NCI-H446 treated with DMSO at 0.1 percent for 48 hours (cell line): ENCODE results near the gene NLRP6.
"Not testable (repeated sequence)": the region's sequence is repeated elsewhere in the genome, so short reads cannot be mapped to it uniquely, and the experiment has no call there.

Experiments
- DNase-seq: peaks from one replicate; lab custom pipeline; 2025; lab: John Stamatoyannopoulos, UW

Gene NLRP6

DNA sequence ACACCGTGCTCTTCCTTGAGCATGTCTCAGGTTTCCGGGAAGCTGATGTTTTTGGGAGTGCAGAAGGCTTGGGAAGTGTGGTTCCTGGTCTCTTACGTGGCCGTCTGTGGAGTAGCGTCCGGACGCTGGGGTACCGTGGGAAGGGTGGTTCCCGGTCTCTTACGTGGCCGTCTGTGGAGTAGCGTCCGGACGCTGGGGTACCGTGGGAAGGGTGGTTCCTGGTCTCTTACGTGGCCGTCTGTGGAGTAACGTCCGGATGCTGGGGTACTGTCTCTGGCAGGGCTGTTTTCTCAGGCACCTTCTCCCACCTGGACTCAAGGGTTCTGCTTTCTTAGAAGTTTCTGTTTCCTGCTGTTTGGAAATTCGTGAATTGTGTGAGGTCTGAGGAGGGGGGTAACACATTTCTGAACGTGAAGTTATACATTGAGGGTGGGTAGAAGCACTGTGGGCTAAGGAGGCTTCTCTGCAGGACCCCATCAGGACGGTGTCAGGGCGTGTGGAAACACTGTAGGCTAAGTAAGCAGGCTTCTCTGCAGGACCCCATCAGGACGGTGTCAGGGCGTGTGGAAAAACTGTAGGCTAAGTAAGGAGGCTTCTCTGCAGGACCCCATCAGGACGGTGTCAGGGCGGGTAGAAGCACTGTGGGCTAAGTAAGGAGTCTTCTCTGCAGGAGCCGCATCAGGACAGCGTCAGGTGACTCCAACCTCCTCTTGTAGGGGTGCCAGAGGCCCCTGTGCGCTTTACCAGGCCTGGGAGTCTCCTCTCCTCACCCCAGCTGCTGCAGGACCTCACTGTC lies 47.8 kb downstream of the NLRP6 start:
- no peak for DNase-seq

DNA sequence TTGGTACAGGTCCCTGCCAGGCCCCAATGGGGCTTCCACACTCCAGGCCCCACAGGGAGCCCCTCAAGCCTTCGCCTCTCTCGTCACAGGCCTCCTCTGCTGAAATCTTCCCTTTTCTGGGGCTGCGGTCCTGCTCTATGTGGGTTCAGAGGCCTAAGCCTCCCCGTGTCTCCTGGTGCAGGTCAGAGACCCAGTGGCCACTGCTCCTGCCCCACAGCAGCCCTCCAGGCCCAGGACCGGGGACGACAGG lies 48.3 kb downstream of the NLRP6 start:
- no peak for DNase-seq

DNA sequence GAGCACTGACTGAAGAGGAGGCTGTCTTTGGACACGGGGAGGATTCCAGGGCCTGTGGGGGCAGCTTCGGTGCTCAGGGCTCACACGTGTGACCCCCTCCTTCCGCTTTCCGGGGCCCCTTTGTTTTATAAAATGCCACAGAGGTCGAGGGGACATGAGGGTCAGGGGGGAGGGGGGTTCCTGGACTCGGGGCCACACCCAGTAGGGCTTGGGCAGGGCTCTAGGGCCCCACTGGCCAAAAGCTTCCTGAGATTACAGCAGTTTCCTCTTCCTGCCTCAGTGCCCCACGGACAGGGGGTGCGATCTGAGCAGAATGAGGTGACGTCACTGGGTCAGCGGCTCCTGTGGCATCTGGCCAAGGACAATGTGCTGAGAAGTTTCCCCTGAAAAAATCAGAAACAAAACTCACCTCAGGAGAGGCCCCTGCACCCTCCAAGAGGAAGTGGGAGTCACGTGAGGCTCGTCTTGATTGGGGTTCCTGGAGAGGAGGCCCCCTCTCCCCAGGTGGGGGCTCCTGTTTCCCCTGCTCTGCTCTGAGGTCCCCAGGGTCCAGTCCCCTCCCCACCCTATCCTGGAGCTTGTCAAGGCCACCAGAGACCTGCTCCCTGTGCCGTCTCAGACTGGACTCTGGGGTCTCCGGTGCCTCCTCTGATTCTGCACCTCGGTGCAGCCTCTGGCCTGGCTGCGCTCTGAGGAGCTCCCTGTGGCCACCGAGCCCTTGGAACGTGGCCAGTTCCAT lies 48.8 kb downstream of the NLRP6 start:
- DNase-seq, result no peak

DNA sequence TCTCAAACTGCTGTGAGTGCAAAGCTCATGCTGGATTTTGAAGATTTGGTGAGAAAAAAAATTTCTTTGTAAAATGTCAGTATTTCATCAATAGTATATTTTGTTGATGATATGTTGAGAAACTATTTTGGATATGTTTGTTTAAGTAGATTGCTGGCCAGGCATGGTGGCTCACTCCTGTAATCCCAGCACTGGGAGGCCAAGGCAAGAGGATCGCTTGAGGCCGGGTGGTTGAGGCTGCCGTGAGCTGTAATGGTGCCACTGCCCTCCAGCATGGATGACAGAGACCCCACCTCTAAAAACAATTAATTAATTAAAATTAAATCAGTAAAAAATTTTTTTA lies 49.3 kb downstream of the NLRP6 start:
- DNase-seq, result no peak

DNA sequence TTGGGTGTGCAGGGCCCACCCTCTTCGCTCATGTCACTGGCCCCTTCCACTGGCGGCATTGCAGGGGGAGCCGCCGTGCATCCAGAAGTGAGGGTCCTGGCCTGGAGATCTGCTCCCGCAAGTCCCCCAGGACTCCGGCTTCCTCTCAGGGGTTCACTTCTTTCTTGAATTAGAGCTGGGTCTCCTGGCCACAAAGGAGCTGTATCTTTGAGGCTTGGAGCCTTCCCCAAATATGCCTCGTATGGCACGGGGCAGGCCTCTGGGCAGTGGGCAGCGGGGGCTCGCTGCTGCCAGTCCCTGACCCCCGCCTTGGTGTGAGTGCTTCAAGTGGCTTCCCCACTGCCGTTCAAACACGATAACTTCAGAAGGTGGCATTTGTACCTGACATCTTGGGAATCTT lies 49.8 kb downstream of the NLRP6 start:
- no peak for DNase-seq

DNA sequence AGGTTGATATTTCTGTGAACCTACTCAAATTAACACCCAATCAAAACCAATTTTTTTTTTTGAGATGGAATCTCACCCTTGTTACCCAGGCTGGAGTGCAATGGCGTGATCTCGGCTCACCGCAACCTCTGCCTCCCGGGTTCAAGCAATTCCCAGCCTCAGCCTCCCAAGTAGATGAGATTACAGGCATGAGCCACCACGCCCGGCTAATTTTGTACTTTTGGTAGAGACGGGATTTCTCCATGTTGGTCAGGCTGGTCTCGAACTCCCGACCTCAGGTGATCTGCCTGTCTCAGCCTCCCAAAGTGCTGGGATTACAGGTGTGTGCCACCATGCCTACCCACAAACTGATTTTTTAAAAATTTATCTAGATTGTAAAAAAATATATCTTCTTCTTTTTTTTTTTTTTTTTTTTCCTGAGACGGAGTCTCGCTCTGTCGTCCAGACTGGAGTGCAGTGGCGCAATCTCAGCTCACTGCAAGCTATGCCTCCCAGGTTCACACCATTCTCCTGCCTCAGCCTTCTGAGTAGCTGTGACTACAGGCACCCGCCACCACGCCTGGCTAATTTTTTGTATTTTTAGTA lies 50.4 kb downstream of the NLRP6 start:
- not testable (repeated sequence) for DNase-seq

DNA sequence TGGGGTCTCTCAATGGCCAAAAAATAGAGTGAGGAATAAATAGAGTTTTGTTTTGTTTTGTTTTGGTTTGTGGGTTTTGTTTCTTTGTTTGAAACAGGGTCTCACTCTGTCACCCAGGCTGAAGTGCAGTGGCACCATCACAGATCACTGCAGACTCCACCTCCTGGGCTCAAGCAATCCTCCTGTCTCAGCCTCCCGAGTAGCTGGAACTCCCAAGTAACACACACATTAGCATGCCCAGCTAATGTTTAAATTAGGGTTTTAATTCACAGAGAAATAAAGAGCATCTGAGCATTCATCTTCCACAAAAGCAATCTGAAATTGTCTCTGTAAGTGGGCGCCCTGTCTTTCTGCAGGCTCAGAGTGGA lies 51.7 kb downstream of the NLRP6 start:
- no peak for DNase-seq

DNA sequence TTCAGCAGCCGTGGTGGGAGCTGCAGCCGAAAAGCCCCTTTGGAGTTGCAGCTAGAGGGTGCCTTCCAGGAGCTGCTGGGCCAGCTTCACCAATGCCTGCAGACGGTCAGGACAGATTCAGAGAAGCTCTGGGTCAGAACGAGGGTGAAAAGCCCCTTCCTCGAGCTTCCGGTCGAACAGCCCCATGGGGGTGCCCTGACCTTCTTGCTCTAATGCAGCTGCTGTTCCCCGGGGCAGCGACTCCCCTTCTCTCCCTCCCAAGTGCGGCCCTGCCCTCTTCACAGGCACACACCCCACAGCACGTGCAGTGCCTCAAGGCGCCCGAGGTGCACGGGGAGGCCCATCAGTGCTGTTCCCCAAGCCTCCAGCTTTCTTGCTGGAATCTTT lies 52.1 kb downstream of the NLRP6 start:
- no peak for DNase-seq

DNA sequence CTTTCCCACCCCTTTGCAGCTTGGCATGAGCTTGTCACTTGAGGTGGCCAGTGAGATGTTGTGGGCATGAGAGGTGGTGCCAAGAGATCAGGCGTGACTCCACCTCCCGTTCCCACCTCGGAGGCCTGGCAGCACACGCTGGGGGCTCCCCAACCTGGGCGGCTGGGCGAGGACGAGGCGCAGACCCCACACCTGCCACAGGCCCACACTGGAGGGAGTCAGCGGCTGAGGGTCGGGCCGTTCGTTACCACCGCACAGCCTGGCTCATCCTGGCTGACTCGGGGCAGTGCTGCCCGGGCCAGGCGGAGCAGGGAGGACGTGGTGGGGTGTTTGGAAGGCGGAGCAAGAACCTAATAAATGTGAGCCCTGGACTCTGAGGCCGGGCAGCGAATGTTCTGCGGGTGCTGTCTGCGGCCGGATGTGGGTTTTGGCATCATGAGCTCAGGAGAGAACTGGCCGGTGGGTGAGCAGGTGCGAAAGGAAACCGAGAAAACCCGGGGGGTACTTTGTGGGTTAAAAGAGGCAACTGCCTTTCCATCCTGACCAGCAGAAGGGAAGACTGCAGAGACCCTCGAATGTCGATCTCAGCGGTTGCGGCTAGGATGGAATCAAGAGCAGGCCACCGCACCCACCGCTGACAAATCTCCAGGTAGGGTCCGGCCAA lies 52.6 kb downstream of the NLRP6 start:
- DNase-seq, result no peak

DNA sequence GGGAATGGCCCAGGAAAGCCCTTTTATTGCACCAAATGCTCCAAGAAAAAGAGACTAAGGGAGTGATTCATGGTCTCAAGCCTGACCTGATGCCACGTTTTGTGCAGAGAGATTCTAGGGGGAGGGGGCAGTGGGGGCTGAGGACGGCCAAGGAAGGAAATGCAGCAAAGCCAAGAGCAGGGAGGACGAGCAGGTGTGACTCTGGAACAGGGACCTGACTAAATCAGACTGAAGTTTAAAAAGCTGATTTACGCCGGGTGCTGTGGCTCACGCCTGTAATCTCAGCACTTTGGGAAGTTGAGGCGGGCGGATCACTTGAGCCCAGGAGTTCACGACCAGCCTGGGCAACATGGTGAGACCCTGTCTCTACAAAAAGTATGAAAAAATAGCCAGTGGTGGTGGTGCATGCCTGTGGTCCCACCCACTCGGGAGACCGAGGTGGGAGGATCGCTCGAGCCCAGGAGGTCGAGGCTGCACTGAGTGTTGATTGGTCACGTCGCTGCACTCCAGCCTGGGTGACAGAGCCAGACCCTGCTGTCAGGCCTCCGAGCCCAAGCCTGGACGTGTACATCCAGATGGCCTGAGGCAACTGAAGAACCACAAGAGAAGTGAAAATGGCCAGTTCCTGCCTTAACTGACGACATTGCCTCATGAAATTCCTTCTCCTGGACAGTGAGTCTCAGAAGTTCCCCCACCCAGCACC lies 53.3 kb downstream of the NLRP6 start:
- no peak for DNase-seq

DNA sequence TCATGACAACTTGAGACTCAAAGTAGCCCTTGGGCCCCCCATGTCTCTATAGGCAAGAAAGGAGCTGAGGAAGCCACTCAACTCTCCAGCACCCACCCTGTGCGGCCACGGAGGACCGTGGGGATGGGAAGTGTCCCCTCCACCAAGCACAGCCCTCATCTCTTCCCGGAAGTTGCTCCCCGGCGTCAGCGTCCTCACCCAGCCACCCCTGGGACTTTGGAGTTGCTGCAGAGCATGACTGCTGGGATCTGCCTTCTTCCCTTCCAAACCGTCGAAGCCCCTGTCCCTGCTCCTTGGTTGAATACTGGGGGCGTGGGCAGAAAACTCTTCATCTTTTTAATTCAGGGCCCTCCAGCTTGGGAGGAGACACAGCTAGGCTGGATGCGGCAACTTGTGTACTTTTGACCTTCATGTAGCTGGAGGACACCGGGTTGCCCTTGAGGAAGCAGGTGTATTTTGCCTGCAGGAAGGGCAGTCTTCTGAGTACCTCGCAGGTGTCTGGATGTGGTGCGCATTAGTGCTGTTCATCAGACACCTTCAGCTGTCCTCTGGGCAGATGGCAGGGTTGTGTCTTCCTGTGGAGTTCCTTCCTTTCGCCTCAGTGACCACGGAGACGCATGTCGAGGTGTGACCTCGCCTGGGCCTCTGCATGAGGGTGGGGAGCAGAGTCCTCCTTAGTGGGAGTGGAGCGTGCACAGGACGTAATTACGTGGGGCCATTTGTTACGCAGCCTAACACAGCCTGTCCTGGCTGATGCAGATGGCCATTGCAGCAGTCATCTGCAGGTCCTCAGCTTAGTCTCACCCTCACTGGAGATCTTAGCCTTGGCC lies 54.7 kb downstream of the NLRP6 start:
- DNase-seq, result no peak

DNA sequence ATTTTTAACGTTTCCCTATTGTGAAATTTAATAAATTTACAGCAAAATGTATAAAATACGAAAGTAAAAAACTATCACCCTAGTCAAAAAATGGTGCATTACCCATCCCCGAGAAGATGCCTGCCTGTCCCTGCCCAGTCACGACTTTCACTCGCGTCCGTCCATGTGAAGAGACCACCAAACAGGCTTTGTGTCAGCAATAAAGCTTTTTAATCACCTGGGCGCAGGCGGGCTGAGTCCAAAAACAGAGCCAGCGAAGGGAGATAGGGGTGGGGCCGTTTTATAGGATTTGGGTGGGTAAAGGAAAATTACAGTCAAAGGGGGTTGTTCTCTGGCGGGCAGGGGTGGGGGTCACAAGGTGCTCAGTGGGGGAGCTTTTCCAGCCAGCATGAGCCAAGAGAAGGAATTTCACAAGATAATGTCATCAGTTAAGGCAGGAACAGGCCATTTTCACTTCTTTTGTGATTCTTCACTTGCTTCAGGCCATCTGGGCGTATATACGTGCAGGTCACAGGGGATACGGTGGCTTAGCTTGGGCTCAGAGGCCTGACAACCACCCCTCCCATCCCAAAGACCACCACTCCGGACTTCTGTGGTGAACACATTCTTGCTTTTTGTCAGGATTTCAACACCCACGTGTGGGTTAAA lies 55.5 kb downstream of the NLRP6 start:
- not testable (repeated sequence) for DNase-seq

DNA sequence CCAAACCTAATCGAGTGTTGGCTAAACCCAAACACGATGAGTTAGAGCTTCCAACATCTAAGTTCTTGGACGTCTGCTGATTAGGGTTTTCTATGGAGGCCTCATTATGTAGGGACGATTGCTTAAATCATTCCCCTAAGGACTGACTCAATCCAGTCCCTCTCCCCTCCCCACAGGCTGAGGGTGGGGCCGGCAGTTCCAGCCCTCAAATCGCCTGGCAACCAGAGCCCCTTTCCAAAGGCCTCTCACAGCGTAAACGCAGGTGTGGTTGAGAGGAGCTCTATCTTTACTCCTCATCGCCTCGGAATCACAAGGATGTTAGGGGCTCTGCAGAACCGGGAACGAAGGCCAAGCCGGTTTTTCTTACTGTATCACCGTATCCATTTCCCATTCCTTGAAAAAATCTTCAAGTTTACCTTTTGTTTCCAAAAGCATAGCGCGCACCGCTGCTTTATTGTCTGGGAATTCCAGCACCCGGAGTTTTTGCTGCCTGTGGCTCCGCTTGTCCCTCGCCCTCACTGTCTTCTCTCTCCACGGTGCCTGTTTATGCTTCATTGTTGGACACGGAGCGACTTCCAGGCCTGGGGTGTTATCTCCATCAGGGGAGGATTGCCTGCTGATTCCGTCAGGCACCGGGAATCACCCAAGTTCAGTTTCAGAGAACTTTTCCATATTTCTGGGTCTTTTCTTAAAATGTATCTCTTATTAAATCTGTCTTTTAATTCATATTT lies 56.2 kb downstream of the NLRP6 start:
- no peak for DNase-seq
